ENCODE measurements around the gene SERPINF2.

GRCh38 chr17:1782171-1782567 lies 39.5 kb downstream of the SERPINF2 start:
- TF ChIP-seq POLR2AphosphoS5 (IDR thresholded peaks at IDR 0.05) = no peak
- no peak for TF ChIP-seq CTCF (IDR thresholded peaks at IDR 0.05)
- no peak for TF ChIP-seq POLR2A (IDR thresholded peaks at IDR 0.05)
